Loucy (cell line): ENCODE measurements around the gene ST3GAL6.

Experiments
- H2AFZ ChIP-seq: fragments of 200-600 bp; sonication (generic); 2 replicates; pipeline ENCODE4 v1.6.0; 2016; ENCODE audit warnings: antibody characterized with exemption, mild to moderate bottlenecking, low read length, moderate library complexity
- H3F3A ChIP-seq: fragments of 200-600 bp; 2 replicates; pipeline ENCODE4 v1.6.0; 2016; ENCODE audit warnings: antibody characterized with exemption, low read depth, mild to moderate bottlenecking
- H3K27me3 ChIP-seq: fragments of 200-600 bp; sonication (generic); 2 replicates; pipeline ENCODE4 v1.6.1; 2014; ENCODE audit warnings: low read length, mild to moderate bottlenecking; ENCODE audit not compliant: insufficient read depth, poor library complexity, severe bottlenecking
- H3K36me3 ChIP-seq: fragments of 200-600 bp; sonication (generic); 2 replicates; pipeline ENCODE4 v1.6.1; 2016; ENCODE audit warnings: low read length; ENCODE audit not compliant: insufficient read depth
- H3K4me1 ChIP-seq: fragments of 200-600 bp; sonication (generic); 2 replicates; pipeline ENCODE4 v1.5.1; 2014; ENCODE audit warnings: low read length, mild to moderate bottlenecking; ENCODE audit not compliant: insufficient read depth, poor library complexity, severe bottlenecking
- H3K4me2 ChIP-seq: fragments of 200-600 bp; sonication (generic); 2 replicates; pipeline ENCODE4 v1.6.0; 2014; ENCODE audit warnings: antibody characterized with exemption, low read length, low read depth, mild to moderate bottlenecking; ENCODE audit not compliant: poor library complexity, severe bottlenecking
- H3K4me3 ChIP-seq: fragments of 200-600 bp; sonication (generic); 2 replicates; pipeline ENCODE4 v1.5.1; 2014; ENCODE audit warnings: low read length, mild to moderate bottlenecking, mixed read lengths; ENCODE audit not compliant: poor library complexity, severe bottlenecking
- H3K79me2 ChIP-seq: fragments of 200-600 bp; sonication (generic); 2 replicates; pipeline ENCODE4 v1.6.1; 2014; ENCODE audit warnings: low read length; ENCODE audit not compliant: insufficient read depth
- H3K9ac ChIP-seq: fragments of 200-600 bp; sonication (generic); 2 replicates; pipeline ENCODE4 v1.6.0; 2014; ENCODE audit warnings: mild to moderate bottlenecking, low read depth, low read length, moderate library complexity; ENCODE audit not compliant: poor library complexity, severe bottlenecking
- H3K9me2 ChIP-seq: fragments of 200-600 bp; sonication (generic); replicated peaks from 2 replicates; pipeline ENCODE4 v1.6.1; 2016; ENCODE audit warnings: low read depth, low read length, mixed read lengths
- H3K9me3 ChIP-seq: fragments of 200-600 bp; sonication (generic); 2 replicates; pipeline ENCODE4 v1.6.1; 2014; ENCODE audit warnings: mild to moderate bottlenecking, antibody characterized with exemption, low read length, low read depth; ENCODE audit not compliant: insufficient read depth
- H4K20me1 ChIP-seq: fragments of 200-600 bp; sonication (generic); 2 replicates; pipeline ENCODE4 v1.6.0; 2014; ENCODE audit warnings: antibody characterized with exemption, low read length, mild to moderate bottlenecking; ENCODE audit not compliant: insufficient read depth, poor library complexity, severe bottlenecking
- EZH2phosphoT487 ChIP-seq: fragments of 200-600 bp; IDR thresholded peaks from 2 replicates; pipeline ENCODE4 v1.6.1; 2018; ENCODE audit warnings: antibody characterized with exemption, mild to moderate bottlenecking, moderate library complexity, borderline replicate concordance
- TF ChIP-seq, protein P1 (sequence below): fragments of 200-600 bp; sonication (generic); conservative IDR thresholded peaks from 2 replicates; pipeline ENCODE4 v1.5.1; 2014; ENCODE audit warnings: mild to moderate bottlenecking, antibody characterized with exemption, low read length

Gene ST3GAL6

DNA sequence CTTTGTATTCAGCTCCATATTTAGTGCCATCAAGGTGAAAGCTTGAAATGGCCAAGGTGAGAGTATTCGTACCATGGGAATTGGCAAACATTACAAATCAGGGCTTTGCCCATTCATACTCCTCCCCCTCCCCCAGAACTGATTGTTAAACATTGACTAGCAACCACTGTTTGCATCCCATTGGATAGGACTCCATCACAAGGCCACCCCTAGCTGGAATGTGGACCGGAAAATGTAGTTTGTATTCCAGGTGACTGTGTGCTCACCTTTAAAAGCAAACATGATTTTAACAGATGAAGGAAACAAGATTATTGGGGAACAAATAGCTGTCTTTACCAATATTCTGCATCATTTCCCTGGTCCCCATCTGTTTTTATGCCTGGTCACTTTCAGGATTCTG is 14.1 kb downstream of the ST3GAL6 start:
- peaks cover 8% of the 10 kb centered on the region for H3K4me1 ChIP-seq
- no peak for TF ChIP-seq EZH2phosphoT487
- TF ChIP-seq, protein P1, sequence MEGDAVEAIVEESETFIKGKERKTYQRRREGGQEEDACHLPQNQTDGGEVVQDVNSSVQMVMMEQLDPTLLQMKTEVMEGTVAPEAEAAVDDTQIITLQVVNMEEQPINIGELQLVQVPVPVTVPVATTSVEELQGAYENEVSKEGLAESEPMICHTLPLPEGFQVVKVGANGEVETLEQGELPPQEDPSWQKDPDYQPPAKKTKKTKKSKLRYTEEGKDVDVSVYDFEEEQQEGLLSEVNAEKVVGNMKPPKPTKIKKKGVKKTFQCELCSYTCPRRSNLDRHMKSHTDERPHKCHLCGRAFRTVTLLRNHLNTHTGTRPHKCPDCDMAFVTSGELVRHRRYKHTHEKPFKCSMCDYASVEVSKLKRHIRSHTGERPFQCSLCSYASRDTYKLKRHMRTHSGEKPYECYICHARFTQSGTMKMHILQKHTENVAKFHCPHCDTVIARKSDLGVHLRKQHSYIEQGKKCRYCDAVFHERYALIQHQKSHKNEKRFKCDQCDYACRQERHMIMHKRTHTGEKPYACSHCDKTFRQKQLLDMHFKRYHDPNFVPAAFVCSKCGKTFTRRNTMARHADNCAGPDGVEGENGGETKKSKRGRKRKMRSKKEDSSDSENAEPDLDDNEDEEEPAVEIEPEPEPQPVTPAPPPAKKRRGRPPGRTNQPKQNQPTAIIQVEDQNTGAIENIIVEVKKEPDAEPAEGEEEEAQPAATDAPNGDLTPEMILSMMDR: no peak

DNA sequence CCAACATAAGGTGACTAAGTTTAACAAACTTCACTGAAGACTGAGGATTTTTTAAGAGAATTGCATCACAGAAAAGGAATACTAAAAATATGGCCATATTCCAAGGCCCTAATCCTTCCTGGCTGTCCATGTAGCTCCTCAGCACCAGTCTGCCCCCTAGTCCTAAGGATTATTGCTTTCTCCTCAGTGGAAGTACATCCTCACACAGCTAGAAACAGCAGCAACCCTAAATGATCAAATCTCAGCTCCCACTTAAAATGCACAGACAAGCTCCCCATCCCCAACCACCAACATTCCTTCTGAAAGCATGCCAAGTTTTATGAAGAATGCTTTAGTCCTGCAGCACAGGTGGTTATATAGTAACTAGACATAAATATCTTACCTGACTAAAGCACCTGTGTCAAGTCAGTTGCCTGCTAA is 14.7 kb downstream of the ST3GAL6 start:
- H2AFZ ChIP-seq: no peak overlapping the region
- H4K20me1 ChIP-seq: no peaks in the 10 kb centered on the region
- TF ChIP-seq, protein P1: no peak
- no peak for TF ChIP-seq EZH2phosphoT487
- H3F3A ChIP-seq: no peaks in the 10 kb centered on the region
- no peaks in the 10 kb centered on the region for H3K27me3 ChIP-seq
- no peaks in the 10 kb centered on the region for H3K9me2 ChIP-seq
- H3K4me1 ChIP-seq: peaks cover 8% of the 10 kb centered on the region
- H3K4me2 ChIP-seq: no peak overlapping the region
- H3K4me3 ChIP-seq: no peak overlapping the region
- H3K9ac ChIP-seq: no peak overlapping the region
- no peaks in the 10 kb centered on the region for H3K79me2 ChIP-seq
- no peaks in the 10 kb centered on the region for H3K36me3 ChIP-seq
- no peaks in the 10 kb centered on the region for H3K9me3 ChIP-seq

More for the DNA sequence above, 14.1 kb downstream of the ST3GAL6 start:
- Histone ChIP-seq H3K27me3 (no peaks in the 10 kb centered on the region), H3K9ac (no peak overlapping the region), H3K9me2 (no peaks in the 10 kb centered on the region), H3K4me2 (no peak overlapping the region), H3K79me2 (no peaks in the 10 kb centered on the region), H3K9me3 (no peaks in the 10 kb centered on the region), H3F3A (no peaks in the 10 kb centered on the region), H3K36me3 (no peaks in the 10 kb centered on the region), H4K20me1 (no peaks in the 10 kb centered on the region), H3K4me3 (no peak overlapping the region), H2AFZ (no peak overlapping the region)

DNA sequence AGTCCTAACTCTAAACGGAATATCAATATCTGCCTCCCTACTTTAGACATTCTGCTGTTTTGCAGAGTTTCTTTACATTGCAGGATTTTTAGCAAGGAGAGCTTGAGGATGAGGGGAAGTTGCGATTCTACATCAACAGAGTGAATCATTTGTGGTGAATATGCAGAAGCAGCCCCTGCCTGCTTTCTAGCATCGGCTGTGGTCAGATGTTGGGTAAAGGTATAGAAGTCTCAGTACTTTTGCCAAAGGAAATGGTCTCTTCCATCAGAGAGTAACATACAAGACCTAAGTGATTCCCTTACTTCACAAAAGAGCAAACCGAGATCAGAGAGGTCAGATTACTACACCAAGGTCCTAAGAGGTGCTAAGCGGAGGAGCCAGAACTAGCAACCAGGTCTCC is 15.2 kb downstream of the ST3GAL6 start:
- H4K20me1 ChIP-seq: no peaks in the 10 kb centered on the region
- H3K27me3 ChIP-seq: no peaks in the 10 kb centered on the region
- no peak overlapping the region for H3K9ac ChIP-seq
- H3K79me2 ChIP-seq: no peaks in the 10 kb centered on the region
- H3K4me2 ChIP-seq: no peak overlapping the region
- H3K9me2 ChIP-seq: no peaks in the 10 kb centered on the region
- no peaks in the 10 kb centered on the region for H3K36me3 ChIP-seq
- no peaks in the 10 kb centered on the region for H3F3A ChIP-seq
- no peak overlapping the region for H2AFZ ChIP-seq
- TF ChIP-seq, protein P1: no peak
- TF ChIP-seq EZH2phosphoT487: no peak
- H3K4me1 ChIP-seq: peaks cover 8% of the 10 kb centered on the region
- H3K4me3 ChIP-seq: no peak overlapping the region
- no peaks in the 10 kb centered on the region for H3K9me3 ChIP-seq
